Right lobe of liver (tissue), 4 donors: Measurements from ENCODE around the gene DNMBP.

Experiments
- POLR2A ChIP-seq: fragments of 450-650 bp; IDR thresholded peaks from one replicate; pipeline ENCODE4 v1.6.1; 2017; ENCODE audit warnings: antibody characterized with exemption, mild to moderate bottlenecking
- TF ChIP-seq, protein P1 (sequence below), 4 donors: fragments of 200-600 bp in 3 of 4; fragments of 450-650 bp in 1 of 4; IDR thresholded peaks; one replicate each; pipeline versions ENCODE4 v1.5.1 to v1.8.0; 2016 to 2022; ENCODE audit warnings: antibody characterized with exemption in 4 of 4, mild to moderate bottlenecking in 2 of 4
- donor health status: DM: no; HTN: no; CAD: no.
- donor health status: DM: no; HTN: no; CAD: no.
- donor health status: DM: no; HTN: yes; CAD: no.

DNA sequence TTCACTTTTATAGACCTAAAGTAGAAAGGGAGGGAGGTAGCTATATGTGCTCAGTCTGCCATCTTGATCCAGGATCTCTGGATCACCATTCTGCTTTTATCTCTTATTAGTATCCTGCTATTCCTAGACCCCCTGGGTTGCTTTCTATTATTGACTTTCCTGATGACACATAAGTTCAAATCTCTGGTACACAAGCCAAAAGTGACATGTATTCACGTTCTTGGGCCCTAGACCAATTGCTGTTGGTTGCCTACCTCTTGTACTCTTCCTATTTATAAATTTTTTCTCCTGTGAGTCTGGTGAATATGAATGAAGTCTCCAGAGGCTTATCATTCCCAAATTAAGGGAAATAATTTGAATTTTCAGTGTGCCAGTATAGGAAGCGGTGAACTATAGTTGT lies 56.9 kb downstream of the DNMBP start:
- TF ChIP-seq, protein P1, sequence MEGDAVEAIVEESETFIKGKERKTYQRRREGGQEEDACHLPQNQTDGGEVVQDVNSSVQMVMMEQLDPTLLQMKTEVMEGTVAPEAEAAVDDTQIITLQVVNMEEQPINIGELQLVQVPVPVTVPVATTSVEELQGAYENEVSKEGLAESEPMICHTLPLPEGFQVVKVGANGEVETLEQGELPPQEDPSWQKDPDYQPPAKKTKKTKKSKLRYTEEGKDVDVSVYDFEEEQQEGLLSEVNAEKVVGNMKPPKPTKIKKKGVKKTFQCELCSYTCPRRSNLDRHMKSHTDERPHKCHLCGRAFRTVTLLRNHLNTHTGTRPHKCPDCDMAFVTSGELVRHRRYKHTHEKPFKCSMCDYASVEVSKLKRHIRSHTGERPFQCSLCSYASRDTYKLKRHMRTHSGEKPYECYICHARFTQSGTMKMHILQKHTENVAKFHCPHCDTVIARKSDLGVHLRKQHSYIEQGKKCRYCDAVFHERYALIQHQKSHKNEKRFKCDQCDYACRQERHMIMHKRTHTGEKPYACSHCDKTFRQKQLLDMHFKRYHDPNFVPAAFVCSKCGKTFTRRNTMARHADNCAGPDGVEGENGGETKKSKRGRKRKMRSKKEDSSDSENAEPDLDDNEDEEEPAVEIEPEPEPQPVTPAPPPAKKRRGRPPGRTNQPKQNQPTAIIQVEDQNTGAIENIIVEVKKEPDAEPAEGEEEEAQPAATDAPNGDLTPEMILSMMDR (IDR thresholded peaks at IDR 0.05): no peak
- no peak for TF ChIP-seq POLR2A
